Nephron (organoid): Measurements from ENCODE around the gene ELL2.

ENCODE experiments used
- H3K27ac Mint-ChIP-seq, 3 experiments: 2 replicates each; pipeline ENCODE4 v1.8.0; 2020; ENCODE audit warnings: mixed read lengths in 3 of 3, mild to moderate bottlenecking in 2 of 3, moderate library complexity in 1 of 3
- H3K27me3 Mint-ChIP-seq: 2 replicates; pipeline ENCODE4 v1.8.0; 2021; ENCODE audit warnings: low read depth, mild to moderate bottlenecking, moderate library complexity, mixed read lengths
- H3K36me3 Mint-ChIP-seq: 2 replicates; pipeline ENCODE4 v1.8.0; 2020; ENCODE audit warnings: low read depth, mixed read lengths
- H3K4me1 Mint-ChIP-seq: 2 replicates; pipeline ENCODE4 v1.8.0; 2020; ENCODE audit warnings: mixed read lengths
- H3K4me3 Mint-ChIP-seq, 3 experiments: 2 replicates each; pipeline ENCODE4 v1.8.0; 2020; ENCODE audit warnings: mild to moderate bottlenecking in 3 of 3, mixed read lengths in 3 of 3, moderate library complexity in 2 of 3
- H3K9me3 Mint-ChIP-seq: 2 replicates; pipeline ENCODE4 v1.8.0; 2020; ENCODE audit warnings: mixed read lengths
- CTCF ChIP-seq, 3 experiments: fragments of 200-600 bp; sonication (generic); IDR thresholded peaks; one replicate each; pipeline ENCODE4 v1.5.0; 2021; ENCODE audit warnings: antibody characterized with exemption in 3 of 3; ENCODE audit not compliant: unreplicated experiment in 3 of 3

Gene ELL2

DNA sequence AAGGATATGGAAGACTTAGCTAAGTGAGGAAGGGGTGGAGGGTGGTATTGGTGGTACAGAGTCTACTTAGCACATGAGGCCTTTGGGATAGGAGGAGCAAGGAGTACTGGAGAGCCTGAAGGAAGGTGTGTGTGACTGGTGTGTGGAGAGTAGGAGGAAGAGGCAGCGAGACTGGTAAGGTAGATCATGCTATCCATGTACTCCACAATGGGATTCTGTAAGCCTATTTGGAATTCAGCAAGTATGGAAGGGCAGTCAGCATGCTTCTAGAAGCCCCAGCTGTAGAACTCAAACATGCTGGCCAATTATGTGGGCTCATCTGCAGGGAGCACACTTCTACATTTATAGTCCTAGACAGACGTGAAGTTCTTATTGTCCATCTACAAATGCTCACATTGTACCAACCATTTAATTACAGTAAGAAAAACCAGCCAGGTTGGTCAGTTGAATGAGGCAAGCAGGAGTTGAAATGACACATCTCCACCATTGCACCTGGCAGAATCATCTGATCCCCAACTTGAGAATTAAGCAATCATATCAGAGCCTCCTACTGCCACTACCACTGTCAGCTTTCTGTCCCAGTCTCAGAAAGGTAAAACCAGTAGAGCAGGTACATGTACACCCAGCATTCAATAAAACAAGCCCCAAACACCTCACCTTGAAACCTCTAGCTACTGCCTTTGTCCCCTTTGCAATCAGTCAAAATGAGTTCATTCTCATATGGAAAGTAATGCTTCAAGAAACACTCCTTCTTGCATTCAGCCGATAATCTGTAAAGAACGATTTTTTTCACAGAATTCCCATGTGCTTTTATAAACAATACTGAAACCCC lies 78.2 kb downstream of the ELL2 start:
- H3K36me3 Mint-ChIP-seq: peaks cover 4% of the 10 kb centered on the region
- H3K9me3 Mint-ChIP-seq: no peaks in the 10 kb centered on the region
- no peaks in the 10 kb centered on the region for H3K4me1 Mint-ChIP-seq
- no peak for TF ChIP-seq CTCF (IDR thresholded peaks at IDR 0.05; ENCODE audit: unreplicated experiment in 3 of 3)
- H3K27me3 Mint-ChIP-seq: no peaks in the 10 kb centered on the region
- peak overlapping the region in 1 of 3 experiments; percentile 45 for H3K27ac Mint-ChIP-seq
- no peak overlapping the region for H3K4me3 Mint-ChIP-seq

- Mint-ChIP-seq H3K27ac (no peak overlapping the region), H3K9me3 (no peaks in the 10 kb centered on the region), H3K4me3 (no peak overlapping the region), H3K27me3 (no peaks in the 10 kb centered on the region), H3K4me1 (no peaks in the 10 kb centered on the region), H3K36me3 (no peaks in the 10 kb centered on the region)
- no peak for TF ChIP-seq CTCF (IDR thresholded peaks at IDR 0.05; ENCODE audit: unreplicated experiment in 3 of 3)
These were observed 79.8 kb downstream of the ELL2 start for GRCh38 chr5:95881833-95882232.

- no peak overlapping the region for H3K4me3 Mint-ChIP-seq
- TF ChIP-seq CTCF (IDR thresholded peaks at IDR 0.05; ENCODE audit: unreplicated experiment in 3 of 3): no peak
- no peak overlapping the region for H3K27ac Mint-ChIP-seq
- H3K4me1 Mint-ChIP-seq: no peaks in the 10 kb centered on the region
- no peaks in the 10 kb centered on the region for H3K27me3 Mint-ChIP-seq
- no peaks in the 10 kb centered on the region for H3K36me3 Mint-ChIP-seq
- H3K9me3 Mint-ChIP-seq: no peaks in the 10 kb centered on the region
These were observed 81.3 kb downstream of the ELL2 start for GRCh38 chr5:95880081-95880926.

DNA sequence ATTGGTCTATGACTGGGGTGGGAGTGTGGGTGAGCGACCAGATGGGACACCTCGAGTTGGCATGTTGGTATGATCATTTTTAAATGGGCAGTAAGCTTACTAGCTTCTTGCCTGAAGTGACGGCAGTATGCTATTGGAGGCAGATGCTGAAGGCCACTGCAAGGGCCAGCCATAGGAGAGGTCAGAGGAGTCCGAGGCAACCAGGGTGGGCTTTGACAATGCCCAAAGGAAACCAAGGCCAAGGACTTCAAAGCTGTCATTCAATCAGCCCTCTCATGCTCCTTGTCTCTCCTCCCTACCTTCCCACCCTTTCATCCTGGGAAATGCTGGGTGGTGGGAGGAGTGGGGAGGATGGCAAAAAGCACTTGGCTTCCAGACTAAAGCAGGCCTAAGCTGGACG lies 82.0 kb downstream of the ELL2 start:
- Mint-ChIP-seq H3K27ac (peak overlapping the region in 1 of 3 experiments; percentile 50), H3K36me3 (no peaks in the 10 kb centered on the region)

More for the DNA sequence above, 82.0 kb downstream of the ELL2 start:
- H3K4me3 Mint-ChIP-seq: no peak overlapping the region
- no peak for TF ChIP-seq CTCF (IDR thresholded peaks at IDR 0.05; ENCODE audit: unreplicated experiment in 3 of 3)
- no peaks in the 10 kb centered on the region for H3K9me3 Mint-ChIP-seq
- no peaks in the 10 kb centered on the region for H3K27me3 Mint-ChIP-seq
- H3K4me1 Mint-ChIP-seq: no peaks in the 10 kb centered on the region
